Cardiac septum (tissue), 1 donor: Measurements from ENCODE around the gene CALML3. TPM values are rescaled to one million over a fixed set of nuclear protein-coding genes. Genes with fewer than 3 reads are reported as not detected.

Experiments
- DNase-seq: peaks from one replicate; pipeline ENCODE4 v3.0.0-alpha.2; 2020; ENCODE audit warnings: low spot score
- intact Hi-C: fragments of 100-400 bp; cut with DNase I; formaldehyde crosslinking; loops from one replicate; pipeline ENCODE4 v1.14.0; 2022
- total RNA-seq: library from RNA; stranded (reverse); fragmentation: NEBNext Ultra II Directional; extraction: Animal tissue kit (Norgen Biotek cat#: 25700); gene quantifications from one replicate; pipeline ENCODE4 v1.2.1, GENCODE V29; 2021
- donor health status: DM: no; HTN: no; CAD: no.

Gene CALML3
- total RNA-seq, 1 donor from 2014 or later = not detected

GRCh38 chr10:5504146-5505072 lies 20.4 kb upstream of the CALML3 start:
- intact Hi-C loops = no loop called here
- peak; percentile 58 for DNase-seq

GRCh38 chr10:5506246-5506645 lies 18.5 kb upstream of the CALML3 start:
- DNase-seq = no peak
- intact Hi-C loops = no loop called here

GRCh38 chr10:5506751-5507648 lies 17.8 kb upstream of the CALML3 start:
- intact Hi-C loops = no loop called here
- peak; percentile 70 for DNase-seq

- intact Hi-C loops = no loop called here
- DNase-seq = no peak
Observed at GRCh38 chr10:5507649-5508131, 17.1 kb upstream of the CALML3 start.

- DNase-seq = peak; percentile 55
- intact Hi-C loops = no loop called here
Observed at GRCh38 chr10:5508161-5508604, 16.6 kb upstream of the CALML3 start.

GRCh38 chr10:5508786-5509185 lies 16.0 kb upstream of the CALML3 start:
- peak; percentile 39 for DNase-seq
- intact Hi-C loops = no loop called here

- intact Hi-C loops = no loop called here
- DNase-seq = peak; percentile 41
Observed at GRCh38 chr10:5509236-5509635, 15.5 kb upstream of the CALML3 start.

GRCh38 chr10:5509691-5510090 lies 15.1 kb upstream of the CALML3 start:
- no peak for DNase-seq
- intact Hi-C loops = no loop called here

- intact Hi-C loops = no loop called here
- DNase-seq = no peak
Observed at GRCh38 chr10:5510281-5511072, 14.3 kb upstream of the CALML3 start.

GRCh38 chr10:5511231-5511884 lies 13.4 kb upstream of the CALML3 start:
- DNase-seq = peak; percentile 26
- intact Hi-C loops = no loop called here

- DNase-seq = no peak
- intact Hi-C loops = no loop called here
Observed at GRCh38 chr10:5511885-5512280, 12.9 kb upstream of the CALML3 start.

- peak; percentile 50 for DNase-seq
- intact Hi-C loops = no loop called here
Observed at GRCh38 chr10:5512331-5512730, 12.4 kb upstream of the CALML3 start.

- peak; percentile 39 for DNase-seq
- intact Hi-C loops = no loop called here
Observed at GRCh38 chr10:5512881-5513612, 11.7 kb upstream of the CALML3 start.

- peak; percentile 55 for DNase-seq
- intact Hi-C loops = no loop called here
Observed at GRCh38 chr10:5514226-5514850, 10.4 kb upstream of the CALML3 start.

- peak; percentile 27 for DNase-seq
Observed at GRCh38 chr10:5515948-5516761, 8.6 kb upstream of the CALML3 start.

GRCh38 chr10:5517546-5517945 lies 7.2 kb upstream of the CALML3 start:
- intact Hi-C loops = no loop called here

More at GRCh38 chr10:5515948-5516761, 8.6 kb upstream of the CALML3 start:
- intact Hi-C loops = no loop called here

GRCh38 chr10:5518143-5518542 lies 6.6 kb upstream of the CALML3 start:
- intact Hi-C loops = no loop called here

More at GRCh38 chr10:5517546-5517945, 7.2 kb upstream of the CALML3 start:
- DNase-seq = no peak

More at GRCh38 chr10:5518143-5518542, 6.6 kb upstream of the CALML3 start:
- no peak for DNase-seq
